NCI-H128 (cell line): ENCODE data around the gene PTPRD.
"Not testable (repeated sequence)": the region's sequence is repeated elsewhere in the genome, so short reads cannot be mapped to it uniquely, and the experiment has no call there.

Experiments used
- DNase-seq: peaks from one replicate; lab custom pipeline; 2025; ENCODE audit not compliant: unreplicated experiment; lab: John Stamatoyannopoulos, UW

The PTPRD gene

GRCh38 chr9:9387511-9388115 is 1225.2 kb downstream of the PTPRD start:
- no peak for DNase-seq

DNA sequence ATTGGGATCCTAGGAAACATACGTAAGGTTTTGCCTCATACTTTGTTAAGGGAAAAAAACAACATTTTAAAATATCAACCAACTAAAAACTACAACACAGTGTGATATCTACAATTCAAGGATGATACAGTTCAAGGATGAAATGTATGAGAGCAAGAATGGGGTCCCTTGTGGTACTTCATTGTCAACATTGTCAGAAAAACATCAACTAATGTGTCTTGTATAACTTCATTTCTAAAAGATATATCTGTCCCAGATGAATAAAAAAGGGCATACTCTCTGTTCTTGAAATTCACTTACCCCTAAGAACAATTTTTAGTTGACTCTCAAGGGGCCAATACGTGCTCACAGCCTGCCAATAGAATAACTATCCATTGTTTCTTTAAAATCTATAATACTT is 1250.5 kb downstream of the PTPRD start:
- DNase-seq = no peak

GRCh38 chr9:9352877-9353481 is 1259.8 kb downstream of the PTPRD start:
- no peak for DNase-seq

DNA sequence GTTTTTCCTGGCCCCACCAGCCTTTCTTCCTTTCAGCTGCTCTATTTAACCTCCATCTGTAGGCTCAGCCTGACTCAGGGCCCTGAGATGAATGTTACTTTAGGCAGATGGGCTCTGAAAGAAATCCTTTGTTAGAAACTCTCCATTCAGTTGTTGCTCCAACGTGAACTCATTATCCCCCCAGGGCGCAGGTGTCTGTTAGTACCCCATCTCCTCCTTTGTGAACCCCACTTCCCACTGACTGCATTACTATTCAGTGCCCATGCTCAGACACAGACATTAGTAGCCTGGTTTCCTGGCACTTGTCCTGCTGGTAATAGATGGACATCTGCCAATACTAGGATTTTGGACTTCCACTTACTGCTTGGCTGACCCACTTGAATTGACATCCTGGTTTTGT is 1271.6 kb downstream of the PTPRD start:
- DNase-seq = peak; percentile 9

- no peak for DNase-seq
These were observed 1275.7 kb downstream of the PTPRD start for GRCh38 chr9:9337129-9337528.

GRCh38 chr9:9326749-9327148 is 1286.1 kb downstream of the PTPRD start:
- DNase-seq = no peak

DNA sequence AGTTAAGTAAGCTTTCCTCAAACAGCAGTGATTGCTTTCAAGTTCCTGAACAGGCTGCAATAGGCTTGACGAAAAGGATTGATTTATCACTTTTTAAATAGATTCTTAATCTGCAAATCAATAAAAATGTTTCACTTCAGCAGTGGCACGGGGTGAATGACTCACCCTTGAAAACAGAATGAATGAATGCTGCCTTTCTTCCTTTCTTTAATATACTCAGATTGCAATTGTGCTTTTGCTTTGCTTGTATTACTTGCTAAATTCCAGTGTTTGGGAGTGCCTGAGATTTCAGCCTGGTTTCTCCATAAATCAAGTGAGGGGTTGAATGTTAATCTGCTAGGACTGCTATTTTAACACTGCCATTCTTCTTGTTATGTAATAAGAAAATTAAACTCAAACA is 1293.8 kb downstream of the PTPRD start:
- DNase-seq = no peak

DNA sequence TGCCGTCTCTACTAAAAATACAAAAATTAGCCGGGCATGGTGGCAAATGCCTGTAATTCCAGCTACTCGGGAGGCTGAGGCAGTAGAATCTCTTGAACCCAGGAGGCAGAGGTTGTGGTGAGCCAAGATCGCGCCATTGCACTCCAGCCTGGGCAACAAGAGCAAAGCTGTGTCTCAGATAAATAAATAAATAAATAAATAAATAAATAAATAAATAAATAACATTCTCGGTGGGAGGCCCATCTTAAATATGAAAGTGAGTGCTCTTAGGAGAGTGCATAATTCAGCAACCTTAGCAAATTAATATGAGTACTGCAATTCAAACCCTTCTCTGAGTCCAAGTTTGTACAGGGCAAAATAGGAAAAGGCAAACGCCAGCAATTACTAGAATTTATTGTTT is 1302.1 kb downstream of the PTPRD start:
- not testable (repeated sequence) for DNase-seq

DNA sequence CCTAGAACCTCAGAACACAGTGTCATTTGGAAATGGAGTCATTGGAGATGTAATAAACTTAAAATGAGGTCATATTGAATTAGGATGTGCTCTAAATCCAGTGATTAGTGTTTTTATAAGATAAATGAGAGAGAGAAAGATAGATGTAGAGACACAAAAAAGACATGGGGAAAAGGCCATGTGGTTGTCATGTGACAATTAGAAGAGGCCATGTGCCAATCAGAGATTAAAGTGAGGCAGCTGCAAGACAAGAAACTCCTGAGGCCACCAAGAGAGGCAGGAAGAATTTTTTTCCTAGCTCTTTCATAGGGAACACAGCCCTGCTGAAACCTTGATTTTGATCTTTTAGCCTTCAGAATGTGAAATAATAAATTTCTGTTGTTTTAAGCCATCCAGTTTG is 1307.2 kb downstream of the PTPRD start:
- DNase-seq = no peak

DNA sequence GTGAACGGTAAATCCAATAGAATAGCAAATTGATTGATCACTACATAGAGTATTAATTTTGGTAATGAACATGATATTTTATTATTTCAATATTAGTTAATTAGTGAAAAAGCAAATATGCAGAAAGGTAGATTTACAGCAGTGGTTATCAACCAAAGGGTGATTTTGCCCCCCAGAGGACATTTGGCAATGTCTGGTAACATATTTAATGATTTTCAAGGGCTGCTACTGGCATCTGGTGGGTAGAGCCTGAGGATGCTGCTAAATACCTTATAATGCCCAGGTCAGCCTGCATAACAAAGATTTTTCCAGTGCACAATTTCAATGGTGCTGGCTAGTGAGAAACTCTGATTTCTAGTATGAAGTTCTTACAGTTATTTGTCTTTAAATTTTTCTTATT is 1313.7 kb downstream of the PTPRD start:
- no peak for DNase-seq

DNA sequence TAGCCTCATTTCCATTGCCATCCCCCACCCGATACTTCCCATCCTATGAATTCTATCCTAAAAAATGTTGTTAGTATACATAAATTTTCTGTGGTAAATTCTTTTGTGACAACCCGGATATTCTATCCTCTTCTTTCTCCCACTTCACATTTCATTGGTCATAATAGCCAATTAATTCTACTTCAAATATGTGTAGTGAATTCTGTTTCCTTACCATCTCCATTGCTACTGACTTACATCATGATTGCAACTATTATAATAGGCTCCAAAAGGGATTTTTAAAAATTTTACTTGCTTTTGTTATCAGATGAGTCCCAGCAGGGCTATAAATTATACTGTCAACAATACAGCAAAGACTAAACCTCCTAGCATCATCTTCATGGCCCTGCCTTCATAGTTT is 1326.8 kb downstream of the PTPRD start:
- DNase-seq = no peak

DNA sequence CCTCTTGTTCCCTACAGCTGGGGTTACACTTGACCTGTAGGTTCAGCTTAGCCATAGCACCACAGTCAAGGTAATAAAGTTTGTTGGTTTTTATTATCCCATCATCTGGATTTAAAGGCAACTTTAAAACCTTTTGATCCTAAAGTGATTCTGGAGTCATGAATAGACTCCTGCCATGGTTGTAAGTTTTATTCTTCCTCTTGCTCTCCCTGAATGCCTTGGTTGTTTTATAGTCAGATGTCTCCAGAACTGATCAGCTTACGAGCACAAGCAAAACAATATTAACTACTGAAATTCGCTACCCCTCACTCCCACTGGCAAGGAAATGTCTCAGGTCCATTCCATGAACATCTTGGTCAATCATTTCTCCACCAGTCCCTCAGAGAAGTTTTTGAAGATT is 1328.6 kb downstream of the PTPRD start:
- no peak for DNase-seq

GRCh38 chr9:9283159-9283986 is 1329.4 kb downstream of the PTPRD start:
- DNase-seq = no peak

DNA sequence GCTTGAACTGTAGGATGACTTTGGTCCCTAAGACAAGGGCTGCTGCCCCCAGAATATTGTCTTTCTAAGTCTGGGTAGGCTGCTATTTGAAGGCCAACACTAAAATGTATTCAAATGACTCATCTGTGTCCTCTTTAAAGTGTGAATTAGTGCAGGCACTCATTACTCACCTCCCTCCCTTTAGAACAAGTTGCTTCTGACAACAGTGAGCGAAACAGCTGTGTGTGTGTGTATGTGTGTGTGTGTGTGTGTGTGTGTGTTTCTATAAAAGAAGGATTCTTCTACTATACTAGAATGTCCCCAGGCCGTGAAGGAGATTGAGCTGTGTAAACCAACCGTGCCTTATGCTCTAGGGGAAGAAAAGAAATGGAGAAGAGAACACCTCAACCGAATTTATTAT is 1337.2 kb downstream of the PTPRD start:
- no peak for DNase-seq

GRCh38 chr9:9257999-9258498 is 1354.8 kb downstream of the PTPRD start:
- no peak for DNase-seq

GRCh38 chr9:9246726-9247125 is 1366.1 kb downstream of the PTPRD start:
- no peak for DNase-seq

DNA sequence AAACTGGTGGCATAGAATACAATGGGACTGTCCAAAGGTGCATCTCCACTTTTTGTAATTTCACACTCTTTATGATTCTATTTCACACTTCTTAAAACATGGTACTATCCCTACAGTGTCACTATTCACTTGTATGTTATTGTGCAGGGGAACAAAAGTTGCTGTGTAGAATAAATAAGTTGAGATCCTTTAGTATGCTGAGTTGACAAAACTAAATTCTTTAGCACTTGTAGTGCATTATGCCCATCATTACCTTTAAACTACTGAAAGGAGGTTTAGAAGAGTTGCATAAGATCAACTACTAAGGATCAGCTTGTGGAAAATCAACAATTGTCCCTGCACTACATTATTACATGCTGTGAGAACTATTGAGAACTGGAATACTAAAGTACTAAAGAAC is 1380.9 kb downstream of the PTPRD start:
- no peak for DNase-seq

GRCh38 chr9:9229269-9229668 is 1383.5 kb downstream of the PTPRD start:
- DNase-seq = no peak

DNA sequence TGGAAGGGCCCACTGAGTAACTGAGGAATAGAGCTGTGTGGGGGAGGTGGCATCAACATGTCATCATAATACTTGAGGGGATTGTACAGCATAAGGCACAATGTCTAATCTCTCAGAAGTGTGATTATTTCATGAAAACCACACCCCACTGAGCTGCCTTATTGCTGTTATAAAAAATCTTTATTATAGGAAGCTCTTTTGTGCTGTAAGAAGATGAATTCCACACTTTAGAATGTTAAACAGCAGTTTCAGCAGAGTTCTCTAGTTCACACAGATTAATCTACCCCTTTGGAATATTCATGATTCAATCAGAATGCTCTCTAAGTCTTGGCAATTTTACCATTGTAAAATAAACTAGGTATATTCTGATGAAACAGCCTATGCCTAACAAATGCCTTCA is 1389.6 kb downstream of the PTPRD start:
- no peak for DNase-seq

- no peak for DNase-seq
These were observed 1390.1 kb downstream of the PTPRD start for GRCh38 chr9:9222730-9223129.

DNA sequence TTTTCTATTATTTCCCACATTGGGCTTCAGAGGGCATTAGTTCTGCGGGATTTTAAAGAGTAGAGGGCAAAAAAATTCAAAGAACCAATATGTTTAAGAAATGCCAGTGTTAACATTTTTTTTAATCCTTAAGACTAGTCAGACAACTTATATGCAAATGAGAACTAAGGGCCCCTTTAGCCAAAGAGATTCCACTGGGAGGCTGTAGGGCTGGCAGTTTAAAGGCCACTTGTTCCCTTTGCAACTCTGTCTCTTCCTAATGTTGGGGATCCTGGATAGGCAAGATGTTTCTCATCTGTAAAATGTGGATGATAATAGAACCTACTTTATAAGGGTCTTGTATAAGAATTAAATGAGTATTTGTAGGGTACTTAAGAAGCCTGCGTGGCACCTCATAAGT is 1395.9 kb downstream of the PTPRD start:
- no peak for DNase-seq

DNA sequence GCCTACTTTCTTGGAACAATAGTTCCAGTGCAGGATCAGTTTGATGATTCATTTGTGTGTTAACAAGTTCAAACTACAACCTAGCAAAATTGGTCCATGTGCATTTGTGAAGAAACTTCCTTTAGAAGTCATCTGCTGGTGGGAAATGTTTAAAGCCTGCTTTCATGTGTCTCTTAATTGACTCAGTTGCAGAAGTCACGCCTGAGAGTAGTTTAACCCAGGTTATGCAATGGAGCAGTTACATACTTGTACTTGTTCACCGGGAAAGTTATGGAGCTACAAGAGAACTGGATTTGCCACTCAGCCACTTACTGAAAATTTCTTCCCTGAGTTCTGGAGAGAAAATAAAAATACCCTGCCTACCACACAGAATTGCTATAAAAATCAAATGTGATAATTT is 1397.8 kb downstream of the PTPRD start:
- DNase-seq = no peak
